IPS-NIHi7 (cell line): ENCODE measurements around the gene RCAN1.
"Not testable (repeated sequence)": the region's sequence is repeated elsewhere in the genome, so short reads cannot be mapped to it uniquely, and the experiment has no call there.

Experiments used
- DNase-seq: peaks from one replicate; pipeline ENCODE4 v3.0.0; 2012; ENCODE audit warnings: mixed read lengths; ENCODE audit errors: extremely low spot score

The RCAN1 gene

GRCh38 chr21:34621434-34622350 is 6.8 kb upstream of the RCAN1 start:
- DNase-seq = no peak

GRCh38 chr21:34619841-34620665 is 5.1 kb upstream of the RCAN1 start:
- no peak for DNase-seq

- DNase-seq = no peak
These were observed 4.0 kb upstream of the RCAN1 start for GRCh38 chr21:34618941-34619340.

GRCh38 chr21:34617753-34618339 is 2.9 kb upstream of the RCAN1 start:
- DNase-seq = no peak

GRCh38 chr21:34615487-34615814 is 538 bp upstream of the RCAN1 start:
- DNase-seq = no peak

- no peak for DNase-seq
These were observed 960 bp downstream of the RCAN1 start for GRCh38 chr21:34613679-34614627.

GRCh38 chr21:34612557-34612956 is 2.4 kb downstream of the RCAN1 start:
- DNase-seq = no peak

- DNase-seq = no peak
These were observed 2.9 kb downstream of the RCAN1 start for GRCh38 chr21:34612056-34612455.

GRCh38 chr21:34611528-34611927 is 3.4 kb downstream of the RCAN1 start:
- no peak for DNase-seq

- DNase-seq = no peak
These were observed 4.9 kb downstream of the RCAN1 start for GRCh38 chr21:34609933-34610549.

GRCh38 chr21:34609244-34609932 is 5.5 kb downstream of the RCAN1 start:
- DNase-seq = no peak

- DNase-seq = not testable (repeated sequence)
These were observed 7.5 kb downstream of the RCAN1 start for GRCh38 chr21:34607376-34607775.

GRCh38 chr21:34606621-34607020 is 8.3 kb downstream of the RCAN1 start:
- DNase-seq = no peak

- DNase-seq = no peak
These were observed 8.9 kb downstream of the RCAN1 start for GRCh38 chr21:34606051-34606450.

- DNase-seq = not testable (repeated sequence)
These were observed 10.0 kb downstream of the RCAN1 start for GRCh38 chr21:34604956-34605355.

GRCh38 chr21:34604556-34604955 is 10.4 kb downstream of the RCAN1 start:
- DNase-seq = no peak

- no peak for DNase-seq
These were observed 11.2 kb downstream of the RCAN1 start for GRCh38 chr21:34603710-34604057.

- DNase-seq = peak; percentile 82
These were observed 11.8 kb downstream of the RCAN1 start for GRCh38 chr21:34603002-34603709.

GRCh38 chr21:34602061-34602460 is 12.9 kb downstream of the RCAN1 start:
- DNase-seq = no peak
